Activated CD8-positive, alpha-beta memory T cell treated with anti-CD3 and anti-CD28 coated beads, Interleukin-2, amount 10 ng/mL, durations not matched to agents 7 days and 5 days (primary cell): ENCODE results near the gene CHST8. TPM values are rescaled to one million over a fixed set of nuclear protein-coding genes. Genes with fewer than 3 reads are reported as not detected.

Experiments
- ATAC-seq: fragments of 150-1000 bp; cut with Tn5 transposase; one replicate; pipeline ENCODE4 v1.10.0; 2021; ENCODE audit warnings: moderate library complexity
- CTCF ChIA-PET: fragments of 350-600 bp; sonication (Branson Sonifier 250); formaldehyde crosslinking; loops from one replicate; lab custom pipeline; 2021; ENCODE audit warnings: antibody characterized with exemption; lab: Charles Lee
- DNase-seq: peaks from one replicate; pipeline ENCODE4 v3.0.0-alpha.2; 2020
- H3K27ac Mint-ChIP-seq: one replicate; pipeline ENCODE4 v1.8.0; 2021; ENCODE audit warnings: mild to moderate bottlenecking, mixed read lengths
- H3K27me3 Mint-ChIP-seq: one replicate; pipeline ENCODE4 v1.8.0; 2021; ENCODE audit warnings: mixed read lengths
- H3K36me3 Mint-ChIP-seq: one replicate; pipeline ENCODE4 v1.8.0; 2021; ENCODE audit warnings: mild to moderate bottlenecking, mixed read lengths
- H3K4me1 Mint-ChIP-seq: one replicate; pipeline ENCODE4 v1.8.0; 2021; ENCODE audit warnings: mixed read lengths
- H3K4me3 Mint-ChIP-seq: one replicate; pipeline ENCODE4 v1.8.0; 2021; ENCODE audit warnings: mild to moderate bottlenecking, moderate library complexity, mixed read lengths
- H3K9me3 Mint-ChIP-seq: one replicate; pipeline ENCODE4 v1.8.0; 2022; ENCODE audit warnings: low read depth, mixed read lengths
- total RNA-seq, 2 experiments: library from RNA; stranded (reverse); gene quantifications; one replicate each; pipeline ENCODE4 v1.2.3, GENCODE V29; 2021

Gene CHST8
- total RNA-seq, 2 experiments from 2014 or later = not detected

- Mint-ChIP-seq H3K27me3 (peaks cover 45% of the 10 kb centered on the region), H3K27ac (no peak overlapping the region), H3K36me3 (no peaks in the 10 kb centered on the region), H3K9me3 (no peaks in the 10 kb centered on the region), H3K4me1 (no peaks in the 10 kb centered on the region), H3K4me3 (no peak overlapping the region)
- CTCF ChIA-PET = interaction anchor here (1.2 kb wide), 1 partner anchor 155 kb away, joined by 3 read pairs; no protein-coding TSS in a partner anchor
- ATAC-seq (no peak), DNase-seq (no peak)
Measured at GRCh38 chr19:33622809-33623511, 1.2 kb downstream of the CHST8 start.

- H3K36me3 Mint-ChIP-seq = no peaks in the 10 kb centered on the region
- no peaks in the 10 kb centered on the region for H3K9me3 Mint-ChIP-seq
- peaks cover 41% of the 10 kb centered on the region for H3K27me3 Mint-ChIP-seq
- no peak for ATAC-seq
- DNase-seq = no peak
- H3K4me1 Mint-ChIP-seq = no peaks in the 10 kb centered on the region
- H3K4me3 Mint-ChIP-seq = no peak overlapping the region
- H3K27ac Mint-ChIP-seq = no peak overlapping the region
- CTCF ChIA-PET = no interaction called here
Measured at GRCh38 chr19:33624586-33624985, 2.8 kb downstream of the CHST8 start.

- DNase-seq = no peak
- no peaks in the 10 kb centered on the region for H3K36me3 Mint-ChIP-seq
- H3K27ac Mint-ChIP-seq = no peak overlapping the region
- CTCF ChIA-PET = no interaction called here
- no peaks in the 10 kb centered on the region for H3K4me1 Mint-ChIP-seq
- no peak for ATAC-seq
- H3K9me3 Mint-ChIP-seq = no peaks in the 10 kb centered on the region
- peaks cover 26% of the 10 kb centered on the region for H3K27me3 Mint-ChIP-seq
- H3K4me3 Mint-ChIP-seq = no peak overlapping the region
Measured at GRCh38 chr19:33627526-33627925, 5.8 kb downstream of the CHST8 start.

GRCh38 chr19:33627962-33628839 is 6.4 kb downstream of the CHST8 start:
- Mint-ChIP-seq H3K36me3 (no peaks in the 10 kb centered on the region), H3K9me3 (no peaks in the 10 kb centered on the region), H3K27ac (no peak overlapping the region), H3K27me3 (peaks cover 20% of the 10 kb centered on the region), H3K4me1 (no peaks in the 10 kb centered on the region), H3K4me3 (no peak overlapping the region)
- ATAC-seq (no peak), DNase-seq (no peak)
- CTCF ChIA-PET = no interaction called here

- H3K9me3 Mint-ChIP-seq = no peaks in the 10 kb centered on the region
- no peak for DNase-seq
- H3K36me3 Mint-ChIP-seq = no peaks in the 10 kb centered on the region
- H3K27ac Mint-ChIP-seq = no peak overlapping the region
- peaks cover 10% of the 10 kb centered on the region for H3K27me3 Mint-ChIP-seq
- CTCF ChIA-PET = interaction anchor here (0.6 kb wide), 1 partner anchor 32 kb away, joined by 3 read pairs; no protein-coding TSS in a partner anchor
- ATAC-seq = no peak
- no peak overlapping the region for H3K4me3 Mint-ChIP-seq
- H3K4me1 Mint-ChIP-seq = no peaks in the 10 kb centered on the region
Measured at GRCh38 chr19:33628921-33629825, 7.4 kb downstream of the CHST8 start.

GRCh38 chr19:33629826-33630375 is 8.1 kb downstream of the CHST8 start:
- DNase-seq = no peak
- Mint-ChIP-seq H3K27me3 (peaks cover 3% of the 10 kb centered on the region), H3K27ac (no peak overlapping the region), H3K4me1 (no peaks in the 10 kb centered on the region), H3K36me3 (no peaks in the 10 kb centered on the region), H3K4me3 (no peak overlapping the region), H3K9me3 (no peaks in the 10 kb centered on the region)
- CTCF ChIA-PET = no interaction called here
- ATAC-seq = no peak

GRCh38 chr19:33630880-33631608 is 9.3 kb downstream of the CHST8 start:
- Mint-ChIP-seq H3K4me1 (no peaks in the 10 kb centered on the region), H3K27me3 (peaks cover 2% of the 10 kb centered on the region), H3K4me3 (no peak overlapping the region), H3K27ac (no peak overlapping the region), H3K36me3 (no peaks in the 10 kb centered on the region), H3K9me3 (no peaks in the 10 kb centered on the region)
- DNase-seq (no peak), ATAC-seq (no peak)
- CTCF ChIA-PET = interaction anchor here (1.2 kb wide), 1 partner anchor 147 kb away, joined by 3 read pairs; no protein-coding TSS in a partner anchor

GRCh38 chr19:33631609-33631973 is 9.8 kb downstream of the CHST8 start:
- Mint-ChIP-seq H3K27ac (no peak overlapping the region), H3K4me1 (no peaks in the 10 kb centered on the region), H3K4me3 (no peak overlapping the region), H3K36me3 (no peaks in the 10 kb centered on the region), H3K27me3 (peaks cover 2% of the 10 kb centered on the region), H3K9me3 (no peaks in the 10 kb centered on the region)
- no peak for DNase-seq
- CTCF ChIA-PET = interaction anchor here (1.2 kb wide), 1 partner anchor 146 kb away, joined by 3 read pairs; no protein-coding TSS in a partner anchor
- ATAC-seq = no peak

GRCh38 chr19:33634361-33635091 is 12.8 kb downstream of the CHST8 start:
- ATAC-seq (no peak), DNase-seq (no peak)
- Mint-ChIP-seq H3K4me1 (no peaks in the 10 kb centered on the region), H3K27ac (no peak overlapping the region), H3K9me3 (no peaks in the 10 kb centered on the region), H3K4me3 (no peak overlapping the region), H3K27me3 (peaks cover 6% of the 10 kb centered on the region), H3K36me3 (no peaks in the 10 kb centered on the region)
- CTCF ChIA-PET = no interaction called here

- Mint-ChIP-seq H3K4me1 (no peaks in the 10 kb centered on the region), H3K27me3 (peaks cover 6% of the 10 kb centered on the region), H3K9me3 (no peaks in the 10 kb centered on the region), H3K27ac (no peak overlapping the region), H3K36me3 (no peaks in the 10 kb centered on the region), H3K4me3 (no peak overlapping the region)
- CTCF ChIA-PET = no interaction called here
- no peak for DNase-seq
- no peak for ATAC-seq
Measured at GRCh38 chr19:33638167-33639034, 16.6 kb downstream of the CHST8 start.

- ATAC-seq = no peak
- DNase-seq = no peak
- Mint-ChIP-seq H3K9me3 (no peaks in the 10 kb centered on the region), H3K27ac (no peak overlapping the region), H3K4me3 (no peak overlapping the region), H3K4me1 (no peaks in the 10 kb centered on the region), H3K36me3 (no peaks in the 10 kb centered on the region), H3K27me3 (peaks cover 6% of the 10 kb centered on the region)
- CTCF ChIA-PET = no interaction called here
Measured at GRCh38 chr19:33639035-33639681, 17.4 kb downstream of the CHST8 start.
